ENCODE results near the gene SLC26A4.

Gene SLC26A4

DNA sequence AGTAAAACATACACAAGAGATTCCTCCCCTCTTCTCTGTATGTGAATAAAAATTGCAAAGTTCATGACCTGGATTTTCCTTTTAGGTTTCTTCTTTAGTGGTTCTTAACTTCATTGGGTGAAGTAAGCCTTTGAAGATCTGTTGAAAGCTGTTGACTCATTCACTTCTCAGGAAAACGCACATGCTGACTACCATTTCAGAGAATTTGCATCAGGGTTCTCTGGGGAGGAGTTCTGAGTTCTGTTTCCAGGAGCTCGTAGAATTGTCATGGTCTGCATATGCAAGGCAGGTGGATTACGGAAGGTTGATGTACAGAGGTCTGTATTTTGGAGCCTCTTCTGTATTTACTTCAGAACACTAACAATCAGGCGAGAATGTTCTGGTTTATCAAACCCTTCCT is 962 bp upstream of the SLC26A4 start:
- peak; percentile 37 to 55 (median 49) for DNase-seq (ENCODE audit: low read depth in 2 of 3, low spot score in 1 of 3)

DNA sequence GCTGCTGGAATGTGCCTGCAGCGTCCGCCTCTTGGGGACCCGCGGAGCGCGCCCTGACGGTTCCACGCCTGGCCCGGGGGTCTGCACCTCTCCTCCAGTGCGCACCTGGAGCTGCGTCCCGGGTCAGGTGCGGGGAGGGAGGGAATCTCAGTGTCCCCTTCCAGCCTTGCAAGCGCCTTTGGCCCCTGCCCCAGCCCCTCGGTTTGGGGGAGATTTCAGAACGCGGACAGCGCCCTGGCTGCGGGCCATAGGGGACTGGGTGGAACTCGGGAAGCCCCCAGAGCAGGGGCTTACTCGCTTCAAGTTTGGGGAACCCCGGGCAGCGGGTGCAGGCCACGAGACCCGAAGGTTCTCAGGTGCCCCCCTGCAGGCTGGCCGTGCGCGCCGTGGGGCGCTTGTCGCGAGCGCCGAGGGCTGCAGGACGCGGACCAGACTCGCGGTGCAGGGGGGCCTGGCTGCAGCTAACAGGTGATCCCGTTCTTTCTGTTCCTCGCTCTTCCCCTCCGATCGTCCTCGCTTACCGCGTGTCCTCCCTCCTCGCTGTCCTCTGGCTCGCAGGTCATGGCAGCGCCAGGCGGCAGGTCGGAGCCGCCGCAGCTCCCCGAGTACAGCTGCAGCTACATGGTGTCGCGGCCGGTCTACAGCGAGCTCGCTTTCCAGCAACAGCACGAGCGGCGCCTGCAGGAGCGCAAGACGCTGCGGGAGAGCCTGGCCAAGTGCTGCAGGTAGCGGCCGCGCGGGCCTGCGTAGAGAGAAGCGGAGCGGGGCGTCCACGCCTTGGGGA is 645 bp downstream of the SLC26A4 start:
- DNase-seq (ENCODE audit: low read depth in 2 of 3, low spot score in 1 of 3) = peak; percentile 19 to 46 (median 31)

DNA sequence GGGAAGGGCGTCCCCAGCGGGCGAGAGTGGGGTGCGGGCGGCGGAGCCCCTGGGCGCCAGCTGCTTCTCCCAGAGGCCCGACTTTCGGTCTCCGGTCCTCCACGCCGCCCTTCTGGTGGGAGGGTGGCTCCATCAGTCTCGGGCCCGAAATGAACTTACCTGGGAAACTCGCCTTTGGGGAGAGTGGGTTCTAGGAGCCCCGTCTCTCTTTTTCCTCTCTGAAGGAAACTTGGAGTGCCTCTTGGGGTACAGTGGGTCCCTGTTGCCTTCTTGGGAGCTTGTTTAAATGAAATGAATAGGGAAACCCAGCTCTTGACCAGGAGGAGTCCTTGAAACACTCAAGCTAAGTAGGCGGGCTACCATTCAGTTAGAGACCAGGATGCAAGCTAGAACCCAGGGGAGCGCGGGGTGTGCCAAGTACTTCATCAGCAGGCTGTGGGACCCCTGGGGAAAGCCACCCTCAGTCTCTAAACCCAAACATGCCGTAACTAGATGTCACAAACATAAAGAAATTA is 1.3 kb downstream of the SLC26A4 start:
- DNase-seq (ENCODE audit: low read depth in 2 of 3, low spot score in 1 of 3) = no peak

- no peak for DNase-seq (ENCODE audit: low read depth in 2 of 3, low spot score in 1 of 3)
These were observed 2.6 kb downstream of the SLC26A4 start for GRCh38 chr7:107663196-107663595.

DNA sequence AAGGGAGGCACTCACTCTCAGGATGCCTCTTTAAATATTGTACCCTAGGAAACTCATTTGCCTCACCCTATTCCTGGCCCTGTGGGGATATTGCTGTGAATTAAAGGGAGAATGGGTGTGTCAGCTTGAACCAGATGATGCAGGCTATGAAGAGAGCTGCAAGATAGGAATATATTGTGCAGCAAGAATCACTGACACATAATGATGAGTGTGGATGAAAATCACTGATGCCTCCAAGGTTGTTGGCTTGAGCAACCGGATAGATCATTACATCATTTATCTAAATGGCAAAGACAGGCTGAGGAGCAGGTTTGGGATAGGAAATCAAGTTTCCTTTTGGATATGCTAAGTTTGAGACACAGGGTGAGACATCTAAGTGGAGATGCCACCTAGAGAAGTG is 6.2 kb downstream of the SLC26A4 start:
- DNase-seq (ENCODE audit: low read depth in 2 of 3, low spot score in 1 of 3) = no peak

DNA sequence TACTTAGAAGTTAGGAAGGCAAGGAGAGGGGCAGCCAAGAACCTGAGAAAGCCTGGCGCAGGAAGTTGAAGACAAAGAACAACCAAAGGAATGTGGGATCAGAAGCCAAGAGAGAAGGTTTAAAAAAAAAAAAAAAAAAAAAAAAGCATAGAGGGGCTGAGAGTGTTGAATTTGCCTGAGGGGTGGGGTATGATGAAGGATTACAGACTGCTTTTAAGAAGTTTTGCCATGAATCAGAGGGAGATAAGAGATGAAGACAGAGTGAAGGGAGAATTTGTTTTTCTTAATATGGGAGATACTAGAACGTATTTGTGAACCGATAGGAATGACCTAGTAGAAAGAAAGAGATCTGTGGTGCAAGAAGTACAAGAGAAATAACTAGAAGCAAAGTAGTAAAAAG is 6.7 kb downstream of the SLC26A4 start:
- DNase-seq (ENCODE audit: low read depth in 2 of 3, low spot score in 1 of 3) = no peak

DNA sequence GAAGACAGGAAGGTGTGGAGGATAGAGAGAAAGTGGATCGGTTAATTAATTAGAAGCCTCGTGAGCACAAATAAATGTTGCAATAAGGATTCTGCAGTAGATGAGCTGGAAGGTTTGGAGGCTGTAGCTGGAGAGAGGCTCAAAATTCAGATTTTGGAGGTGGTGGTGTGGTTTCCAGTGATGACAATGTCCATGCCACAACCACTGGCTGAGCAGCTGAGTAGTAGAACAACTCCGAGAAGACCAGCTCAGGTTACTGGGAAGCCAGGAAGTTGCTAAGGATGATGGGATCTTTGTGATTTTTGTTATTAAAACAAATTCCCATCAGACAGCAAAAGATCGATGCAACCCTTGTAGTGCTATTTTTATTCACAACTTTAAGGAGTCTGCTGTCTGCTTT is 7.7 kb downstream of the SLC26A4 start:
- no peak for DNase-seq (ENCODE audit: low read depth in 2 of 3, low spot score in 1 of 3)

GRCh38 chr7:107672183-107672582 is 11.6 kb downstream of the SLC26A4 start:
- DNase-seq (ENCODE audit: low read depth in 2 of 3, low spot score in 1 of 3) = no peak

DNA sequence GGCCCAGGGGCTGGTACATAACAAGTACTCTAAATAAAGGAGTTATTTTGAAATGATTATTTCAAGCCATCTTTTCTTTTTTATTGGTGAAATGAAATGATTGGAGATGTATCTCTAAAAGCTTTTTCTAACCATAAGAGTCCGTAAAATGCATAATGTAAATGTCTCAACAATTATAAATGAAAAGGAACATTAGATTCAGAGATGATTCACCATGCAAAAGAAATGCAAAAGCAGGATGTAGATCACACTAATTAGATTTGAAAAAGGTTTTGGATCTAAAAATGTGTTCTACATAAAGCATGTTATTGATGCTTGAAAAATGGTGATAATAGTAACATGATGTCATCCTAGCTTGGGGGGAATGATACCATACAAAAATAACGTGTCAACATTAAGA is 15.6 kb downstream of the SLC26A4 start:
- no peak for DNase-seq (ENCODE audit: low read depth in 2 of 3, low spot score in 1 of 3)

- no peak for DNase-seq (ENCODE audit: low read depth in 2 of 3, low spot score in 1 of 3)
These were observed 17.6 kb downstream of the SLC26A4 start for GRCh38 chr7:107678110-107678753.

GRCh38 chr7:107680478-107680877 is 19.9 kb downstream of the SLC26A4 start:
- no peak for DNase-seq (ENCODE audit: low read depth in 2 of 3, low spot score in 1 of 3)

GRCh38 chr7:107682886-107683285 is 22.3 kb downstream of the SLC26A4 start:
- no peak for DNase-seq (ENCODE audit: low read depth in 2 of 3, low spot score in 1 of 3)

- DNase-seq (ENCODE audit: low read depth in 2 of 3, low spot score in 1 of 3) = no peak
These were observed 23.7 kb downstream of the SLC26A4 start for GRCh38 chr7:107684287-107684686.

- no peak for DNase-seq (ENCODE audit: low read depth in 2 of 3, low spot score in 1 of 3)
These were observed 24.4 kb downstream of the SLC26A4 start for GRCh38 chr7:107684947-107685463.

DNA sequence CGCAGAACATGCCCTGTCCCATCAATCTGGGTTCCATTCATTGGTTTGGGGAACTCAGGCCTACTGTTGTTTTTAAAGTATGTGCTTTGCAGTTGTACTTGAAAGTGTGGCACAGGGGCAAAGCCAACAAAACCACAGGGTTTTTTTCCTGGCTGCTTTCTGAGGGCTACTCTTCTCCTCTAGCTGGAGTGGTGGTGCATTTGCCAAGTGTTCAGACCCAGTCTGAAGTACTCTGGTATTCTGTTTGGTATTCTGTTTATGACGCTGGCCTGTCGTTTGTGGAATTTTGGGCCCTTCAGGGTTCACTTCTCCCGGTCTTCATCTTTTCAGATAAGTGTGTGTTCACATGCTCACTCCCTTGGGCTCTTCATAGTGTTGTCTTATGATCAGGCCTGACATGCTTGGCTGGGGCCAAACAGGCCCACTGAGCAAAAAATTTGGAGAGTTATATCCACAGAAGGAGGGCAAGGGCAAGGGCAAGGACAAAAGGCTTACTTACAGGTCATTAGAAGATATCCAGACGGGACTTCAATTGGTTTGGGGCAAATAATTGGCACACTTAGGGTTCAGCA is 26.3 kb downstream of the SLC26A4 start:
- no peak for DNase-seq (ENCODE audit: low read depth in 2 of 3, low spot score in 1 of 3)

DNA sequence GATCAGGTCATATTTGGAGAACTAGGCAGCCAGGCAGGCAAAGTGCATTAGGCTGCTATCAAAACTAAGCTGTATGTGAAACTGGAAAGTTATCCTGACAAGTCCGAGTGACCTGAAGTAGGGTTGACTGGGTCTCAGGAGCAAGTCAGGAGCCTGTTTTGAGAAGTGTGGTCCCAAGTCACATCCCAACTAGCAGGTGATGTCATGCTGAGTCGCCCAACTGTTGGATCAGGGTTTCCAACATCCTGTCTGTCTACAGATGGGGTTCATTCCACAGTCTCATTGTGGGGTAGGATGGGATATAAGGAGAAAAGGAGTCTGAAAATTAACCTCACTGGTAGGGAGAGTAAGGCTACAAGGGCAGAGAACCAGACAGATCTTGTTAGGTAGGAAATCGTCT is 27.0 kb downstream of the SLC26A4 start:
- DNase-seq (ENCODE audit: low read depth in 2 of 3, low spot score in 1 of 3) = no peak

- no peak for DNase-seq (ENCODE audit: low read depth in 2 of 3, low spot score in 1 of 3)
These were observed 28.9 kb downstream of the SLC26A4 start for GRCh38 chr7:107689553-107689952.

DNA sequence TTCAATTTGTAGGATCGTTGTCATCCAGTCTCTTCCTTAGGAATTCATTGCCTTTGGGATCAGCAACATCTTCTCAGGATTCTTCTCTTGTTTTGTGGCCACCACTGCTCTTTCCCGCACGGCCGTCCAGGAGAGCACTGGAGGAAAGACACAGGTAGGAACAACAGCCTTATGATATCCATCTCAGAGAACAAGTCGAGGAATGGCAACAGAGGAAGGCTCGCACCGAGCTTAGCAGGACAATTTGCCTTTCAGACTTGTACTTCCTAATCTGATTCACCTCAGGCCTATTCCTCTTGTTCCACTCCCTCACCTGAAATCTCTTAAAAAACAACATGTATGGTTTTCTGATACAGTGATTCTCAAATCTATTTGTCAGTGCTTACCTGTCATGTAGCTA is 29.5 kb downstream of the SLC26A4 start:
- DNase-seq (ENCODE audit: low read depth in 2 of 3, low spot score in 1 of 3) = no peak

- DNase-seq (ENCODE audit: low read depth in 2 of 3, low spot score in 1 of 3) = no peak
These were observed 30.0 kb downstream of the SLC26A4 start for GRCh38 chr7:107690611-107691010.

GRCh38 chr7:107691716-107692115 is 31.1 kb downstream of the SLC26A4 start:
- DNase-seq (ENCODE audit: low read depth in 2 of 3, low spot score in 1 of 3) = no peak

DNA sequence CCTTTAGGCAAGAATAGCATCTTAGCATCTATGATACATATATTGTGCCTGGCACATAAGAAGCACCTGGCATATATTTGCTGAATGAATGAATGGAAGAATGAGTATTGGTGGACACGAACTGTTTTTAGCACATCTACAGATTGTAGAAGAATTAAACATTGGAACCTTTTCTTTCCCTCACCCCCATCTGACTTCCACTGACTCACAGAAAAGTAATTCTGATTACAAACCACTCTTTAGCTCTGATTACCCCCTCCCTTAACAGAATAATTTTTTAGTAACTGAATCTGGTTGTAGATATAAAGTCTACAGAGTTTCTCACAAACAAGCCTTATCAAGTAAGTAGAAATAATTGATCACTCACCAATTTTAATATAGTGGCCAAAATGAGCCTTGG is 31.9 kb downstream of the SLC26A4 start:
- DNase-seq (ENCODE audit: low read depth in 2 of 3, low spot score in 1 of 3) = no peak

DNA sequence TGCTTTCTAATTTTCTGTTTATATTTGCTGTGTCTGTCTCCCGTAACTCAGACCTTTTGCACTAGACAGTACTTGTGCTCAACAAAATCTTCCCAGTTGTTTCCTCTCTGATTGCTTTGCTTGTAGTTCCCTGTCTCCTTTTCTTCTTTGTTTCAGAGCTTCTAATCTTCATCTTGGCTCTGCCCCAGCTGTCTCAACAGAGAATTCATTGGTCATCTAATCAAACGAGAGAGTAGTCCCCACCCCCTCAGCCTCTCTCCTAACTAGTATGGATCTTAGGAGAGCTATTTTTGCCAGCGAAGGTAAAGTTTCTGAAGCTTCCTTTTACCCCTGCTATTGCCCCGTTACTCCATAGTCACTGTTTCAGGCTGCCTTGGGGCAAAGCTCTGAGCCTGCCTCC is 32.8 kb downstream of the SLC26A4 start:
- no peak for DNase-seq (ENCODE audit: low read depth in 2 of 3, low spot score in 1 of 3)

All from stimulated activated CD4-positive, alpha-beta T cell treated with anti-CD3 and anti-CD28 coated beads, Interleukin-12 subunit alpha, Interleukin-12 subunit beta, amount 100 ng/mL, for 48 hours (primary cell).